Upper lobe of left lung (tissue), 4 donors: ENCODE results near the gene ITGA11.

Source experiments
- CTCF ChIP-seq, 6 experiments: fragments of 450-650 bp in 4 of 6; fragments of 200-600 bp in 2 of 6; sonication (generic) in 2 of 6; IDR thresholded peaks; one replicate each; pipeline ENCODE4 v1.5.1; 2016 to 2019; ENCODE audit warnings: antibody characterized with exemption in 6 of 6
- EP300 ChIP-seq, 4 donors: sonication (generic); formaldehyde crosslinking; IDR thresholded peaks; one replicate each; pipeline ENCODE4 v1.5.1; 2017; ENCODE audit warnings: antibody characterized with exemption in 4 of 4, control low read depth in 2 of 4

GRCh38 chr15:68425428-68426060, 6.4 kb downstream of the ITGA11 start:
- TF ChIP-seq EP300 (IDR thresholded peaks at IDR 0.05) (no peak), CTCF (IDR thresholded peaks at IDR 0.05) (no peak)
